GM12878 (cell line): ENCODE results near the gene PTPN12.

Source experiments
- CBX5 ChIP-seq: sonication (generic); IDR thresholded peaks from 2 replicates; pipeline ENCODE4 v1.6.1; 2016; ENCODE audit warnings: low read depth, moderate library complexity, mild to moderate bottlenecking, inconsistent platforms
- REST ChIP-seq: IDR thresholded peaks from 2 replicates; pipeline ENCODE4 v1.6.1; 2012; ENCODE audit warnings: mild to moderate bottlenecking, low read depth, low read length
- TF ChIP-seq, protein P1 (sequence below): IDR thresholded peaks from 2 replicates; pipeline ENCODE4 v1.6.1; 2011; ENCODE audit warnings: borderline replicate concordance, low read depth, mild to moderate bottlenecking, moderate library complexity, mixed read lengths, low read length; ENCODE audit not compliant: insufficient read depth; ENCODE audit errors: extremely low read length

DNA sequence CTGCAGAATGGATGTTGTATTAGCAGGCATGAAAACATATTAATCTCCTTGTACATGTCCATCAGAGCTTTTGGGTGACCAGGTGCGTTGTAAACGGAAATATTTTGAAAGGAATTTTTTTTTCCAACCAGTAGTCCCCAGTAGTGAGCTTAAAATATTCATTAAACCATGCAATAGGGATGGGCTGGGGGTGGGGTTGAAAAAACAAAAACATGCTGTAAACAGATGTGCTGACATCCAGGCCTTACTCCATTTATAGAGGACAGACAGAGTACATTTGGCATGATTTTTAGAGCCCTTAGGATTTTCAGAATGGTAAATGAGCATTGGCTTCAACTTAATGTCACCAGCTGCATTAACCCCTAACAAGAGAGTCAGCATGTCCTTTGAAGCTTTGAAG, 50.2 kb downstream of the PTPN12 start:
- TF ChIP-seq, protein P1, sequence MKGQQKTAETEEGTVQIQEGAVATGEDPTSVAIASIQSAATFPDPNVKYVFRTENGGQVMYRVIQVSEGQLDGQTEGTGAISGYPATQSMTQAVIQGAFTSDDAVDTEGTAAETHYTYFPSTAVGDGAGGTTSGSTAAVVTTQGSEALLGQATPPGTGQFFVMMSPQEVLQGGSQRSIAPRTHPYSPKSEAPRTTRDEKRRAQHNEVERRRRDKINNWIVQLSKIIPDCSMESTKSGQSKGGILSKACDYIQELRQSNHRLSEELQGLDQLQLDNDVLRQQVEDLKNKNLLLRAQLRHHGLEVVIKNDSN: no peak
- TF ChIP-seq REST: no peak
- TF ChIP-seq CBX5: no peak
